ENCODE measurements around the gene BCL2.

DNA sequence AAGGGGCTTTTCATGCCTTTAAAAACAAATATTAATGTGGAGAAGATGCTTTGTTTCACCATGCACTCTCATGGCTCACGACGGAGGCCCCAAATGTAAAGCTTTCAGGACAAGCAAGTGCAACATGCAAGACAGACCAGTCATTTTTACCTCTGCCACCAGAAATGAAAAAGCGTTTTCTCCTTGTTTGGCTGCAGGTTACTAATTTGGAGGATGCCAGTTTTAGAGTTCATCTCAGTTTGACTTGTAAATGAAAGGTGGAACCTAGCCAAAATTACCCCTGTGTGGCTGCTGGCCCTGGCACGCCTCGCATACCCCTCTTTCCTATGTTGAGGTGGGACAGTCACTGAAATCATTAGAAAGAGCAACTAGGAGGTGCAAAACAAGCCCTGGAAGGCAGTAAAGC, 138.6 kb downstream of the BCL2 start:
- TF ChIP-seq, protein P1, sequence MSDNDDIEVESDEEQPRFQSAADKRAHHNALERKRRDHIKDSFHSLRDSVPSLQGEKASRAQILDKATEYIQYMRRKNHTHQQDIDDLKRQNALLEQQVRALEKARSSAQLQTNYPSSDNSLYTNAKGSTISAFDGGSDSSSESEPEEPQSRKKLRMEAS (IDR thresholded peaks at IDR 0.05), result no peak
- TF ChIP-seq FOXM1 (IDR thresholded peaks at IDR 0.05; ENCODE audit: borderline replicate concordance, low read depth) (no peak), YY1 (IDR thresholded peaks at IDR 0.05; ENCODE audit: low read depth) (no peak), RAD21 (IDR thresholded peaks at IDR 0.05; ENCODE audit: low read depth) (no peak), TAF1 (IDR thresholded peaks at IDR 0.05; ENCODE audit: low read depth) (no peak), CEBPB (IDR thresholded peaks at IDR 0.05) (no peak), EP300 (IDR thresholded peaks at IDR 0.05; ENCODE audit: borderline replicate concordance) (no peak), CREB1 (IDR thresholded peaks at IDR 0.05; ENCODE audit: low read depth) (no peak), TCF12 (IDR thresholded peaks at IDR 0.05; ENCODE audit: low read depth) (no peak), TEAD4 (IDR thresholded peaks at IDR 0.05) (no peak)
- TF ChIP-seq, protein P2, sequence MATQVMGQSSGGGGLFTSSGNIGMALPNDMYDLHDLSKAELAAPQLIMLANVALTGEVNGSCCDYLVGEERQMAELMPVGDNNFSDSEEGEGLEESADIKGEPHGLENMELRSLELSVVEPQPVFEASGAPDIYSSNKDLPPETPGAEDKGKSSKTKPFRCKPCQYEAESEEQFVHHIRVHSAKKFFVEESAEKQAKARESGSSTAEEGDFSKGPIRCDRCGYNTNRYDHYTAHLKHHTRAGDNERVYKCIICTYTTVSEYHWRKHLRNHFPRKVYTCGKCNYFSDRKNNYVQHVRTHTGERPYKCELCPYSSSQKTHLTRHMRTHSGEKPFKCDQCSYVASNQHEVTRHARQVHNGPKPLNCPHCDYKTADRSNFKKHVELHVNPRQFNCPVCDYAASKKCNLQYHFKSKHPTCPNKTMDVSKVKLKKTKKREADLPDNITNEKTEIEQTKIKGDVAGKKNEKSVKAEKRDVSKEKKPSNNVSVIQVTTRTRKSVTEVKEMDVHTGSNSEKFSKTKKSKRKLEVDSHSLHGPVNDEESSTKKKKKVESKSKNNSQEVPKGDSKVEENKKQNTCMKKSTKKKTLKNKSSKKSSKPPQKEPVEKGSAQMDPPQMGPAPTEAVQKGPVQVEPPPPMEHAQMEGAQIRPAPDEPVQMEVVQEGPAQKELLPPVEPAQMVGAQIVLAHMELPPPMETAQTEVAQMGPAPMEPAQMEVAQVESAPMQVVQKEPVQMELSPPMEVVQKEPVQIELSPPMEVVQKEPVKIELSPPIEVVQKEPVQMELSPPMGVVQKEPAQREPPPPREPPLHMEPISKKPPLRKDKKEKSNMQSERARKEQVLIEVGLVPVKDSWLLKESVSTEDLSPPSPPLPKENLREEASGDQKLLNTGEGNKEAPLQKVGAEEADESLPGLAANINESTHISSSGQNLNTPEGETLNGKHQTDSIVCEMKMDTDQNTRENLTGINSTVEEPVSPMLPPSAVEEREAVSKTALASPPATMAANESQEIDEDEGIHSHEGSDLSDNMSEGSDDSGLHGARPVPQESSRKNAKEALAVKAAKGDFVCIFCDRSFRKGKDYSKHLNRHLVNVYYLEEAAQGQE (IDR thresholded peaks at IDR 0.05; ENCODE audit: low read depth), result no peak
- TF ChIP-seq, protein P3, sequence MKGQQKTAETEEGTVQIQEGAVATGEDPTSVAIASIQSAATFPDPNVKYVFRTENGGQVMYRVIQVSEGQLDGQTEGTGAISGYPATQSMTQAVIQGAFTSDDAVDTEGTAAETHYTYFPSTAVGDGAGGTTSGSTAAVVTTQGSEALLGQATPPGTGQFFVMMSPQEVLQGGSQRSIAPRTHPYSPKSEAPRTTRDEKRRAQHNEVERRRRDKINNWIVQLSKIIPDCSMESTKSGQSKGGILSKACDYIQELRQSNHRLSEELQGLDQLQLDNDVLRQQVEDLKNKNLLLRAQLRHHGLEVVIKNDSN (IDR thresholded peaks at IDR 0.05), result no peak

Data from Ishikawa (cell line).